GM19452 (cell line): ENCODE results near the gene ALK.
"Not testable (repeated sequence)": the region's sequence is repeated elsewhere in the genome, so short reads cannot be mapped to it uniquely, and the experiment has no call there.

Experiments
- ATAC-seq: cut with Tn5 transposase; IDR thresholded peaks from one replicate; pipeline ENCODE4 v1.9.1; 2021; ENCODE audit not compliant: unreplicated experiment

ALK gene

GRCh38 chr2:29844713-29845326, 76.6 kb downstream of the ALK start:
- no peak for ATAC-seq

GRCh38 chr2:29841386-29842004, 79.9 kb downstream of the ALK start:
- no peak for ATAC-seq

GRCh38 chr2:29839306-29839705, 82.1 kb downstream of the ALK start:
- no peak for ATAC-seq

GRCh38 chr2:29837925-29838324, 83.5 kb downstream of the ALK start:
- ATAC-seq: no peak

GRCh38 chr2:29834624-29835023, 86.8 kb downstream of the ALK start:
- no peak for ATAC-seq

DNA sequence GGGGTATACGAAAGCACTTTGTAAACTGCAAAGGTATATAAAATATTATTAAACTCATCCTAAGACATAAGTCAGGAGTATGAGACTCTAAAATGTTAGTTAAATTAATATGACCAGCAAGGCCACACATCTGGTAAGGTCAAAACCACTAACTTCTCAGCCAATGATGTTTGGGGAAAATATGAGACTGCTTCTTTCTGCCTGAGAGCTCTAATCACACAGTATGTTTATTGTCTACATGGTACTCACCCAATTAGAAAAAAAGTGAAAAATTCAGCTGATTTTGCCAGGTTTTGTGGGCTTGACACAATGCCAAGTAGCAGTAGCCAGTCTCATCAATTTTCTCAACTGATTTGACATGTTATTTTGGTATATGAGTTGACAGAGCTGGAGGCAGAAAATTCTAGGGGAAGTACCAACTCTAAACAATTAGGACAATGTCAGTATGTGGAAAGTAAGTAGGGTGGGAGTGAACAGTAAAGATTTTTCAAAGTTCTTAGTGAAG, 87.3 kb downstream of the ALK start:
- no peak for ATAC-seq

GRCh38 chr2:29831560-29831959, 89.8 kb downstream of the ALK start:
- no peak for ATAC-seq

DNA sequence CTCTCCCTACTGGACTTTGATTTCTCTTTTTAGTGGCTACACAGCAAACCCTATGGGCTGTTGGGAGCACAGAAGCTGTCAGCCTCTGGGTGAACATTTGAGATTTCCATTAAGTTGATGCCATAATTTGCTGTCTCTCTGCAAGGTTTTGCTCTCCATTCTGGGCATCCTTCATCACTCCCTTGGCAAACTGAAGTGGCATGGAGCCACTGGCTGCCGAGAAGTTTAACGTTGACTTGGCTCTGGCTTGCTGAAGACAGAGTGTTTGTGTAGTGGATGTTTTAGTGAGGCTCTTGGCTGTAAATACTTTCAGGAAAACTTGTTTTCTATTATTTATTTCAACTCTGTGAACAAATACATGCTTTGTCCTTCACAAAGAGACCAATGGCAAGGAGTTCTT, 91.5 kb downstream of the ALK start:
- no peak for ATAC-seq

GRCh38 chr2:29824145-29824544, 97.2 kb downstream of the ALK start:
- ATAC-seq: not testable (repeated sequence)

GRCh38 chr2:29821591-29821990, 99.8 kb downstream of the ALK start:
- ATAC-seq: no peak

GRCh38 chr2:29819570-29819969, 101.8 kb downstream of the ALK start:
- no peak for ATAC-seq

DNA sequence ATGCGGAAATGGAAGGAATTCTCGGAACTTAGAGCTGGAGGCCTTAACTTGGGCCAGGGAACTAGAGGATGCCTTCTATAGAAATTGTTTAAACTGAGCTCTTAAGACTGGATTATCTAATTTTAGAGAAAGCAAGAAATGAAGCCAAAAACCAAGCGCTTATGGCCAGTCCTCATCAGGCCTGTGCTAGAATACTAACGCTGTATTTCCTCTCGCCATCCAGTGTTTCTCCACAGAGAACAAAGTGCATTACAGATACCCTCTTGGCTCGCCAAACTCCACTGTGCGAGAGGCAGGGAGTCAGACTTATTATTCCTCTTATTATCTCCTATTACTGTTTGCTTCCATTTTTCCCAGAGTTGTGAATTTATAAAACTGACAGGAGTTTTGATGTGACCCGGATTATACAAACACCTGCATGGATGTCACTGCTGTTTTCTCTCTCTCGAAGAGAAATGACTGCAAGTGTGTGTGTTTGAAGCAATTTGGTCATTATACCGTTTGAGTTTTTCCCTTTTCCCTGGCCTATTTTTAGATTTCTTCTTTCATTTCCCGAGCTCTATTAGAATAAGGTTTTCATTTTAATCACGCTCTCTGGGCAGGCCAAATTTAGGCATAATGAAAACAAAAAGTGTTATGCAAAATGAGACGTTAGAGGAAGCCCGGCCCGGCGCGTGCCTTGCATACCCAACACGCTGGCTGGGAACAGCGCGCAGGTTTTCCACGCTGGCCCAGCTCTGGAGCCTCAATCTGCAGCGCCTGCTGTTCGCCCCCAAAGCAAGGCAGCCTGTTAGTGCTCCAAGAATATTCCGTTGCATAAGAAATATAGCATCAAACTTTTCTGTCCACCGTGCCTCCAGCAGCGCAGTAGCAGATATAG, 103.3 kb downstream of the ALK start:
- no peak for ATAC-seq

DNA sequence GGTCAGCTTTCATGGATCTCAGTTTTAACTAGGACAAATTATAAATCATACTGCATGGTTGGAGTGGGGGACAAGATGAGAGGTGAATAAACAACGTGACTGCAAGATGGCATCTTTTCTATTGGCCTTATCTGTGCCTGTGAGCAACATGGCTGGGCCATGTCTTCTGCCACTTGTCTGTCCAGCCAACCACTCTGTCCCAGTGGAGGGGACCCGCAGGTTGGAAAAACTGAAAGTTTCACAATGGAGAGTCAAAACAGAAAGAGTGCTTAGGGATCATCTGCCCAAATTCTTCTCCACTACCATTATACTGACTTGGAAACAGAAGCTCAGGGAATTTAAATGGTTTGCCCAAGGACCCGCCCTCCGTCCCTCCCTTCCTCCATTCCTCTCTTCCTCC, 104.1 kb downstream of the ALK start:
- ATAC-seq: no peak

- no peak for ATAC-seq
Measured at GRCh38 chr2:29816651-29817050, 104.7 kb downstream of the ALK start.

- no peak for ATAC-seq
Measured at GRCh38 chr2:29811378-29811777, 110.0 kb downstream of the ALK start.

- ATAC-seq: no peak
Measured at GRCh38 chr2:29810956-29811355, 110.4 kb downstream of the ALK start.

- ATAC-seq: no peak
Measured at GRCh38 chr2:29808321-29808720, 113.1 kb downstream of the ALK start.

- no peak for ATAC-seq
Measured at GRCh38 chr2:29807082-29807481, 114.3 kb downstream of the ALK start.

DNA sequence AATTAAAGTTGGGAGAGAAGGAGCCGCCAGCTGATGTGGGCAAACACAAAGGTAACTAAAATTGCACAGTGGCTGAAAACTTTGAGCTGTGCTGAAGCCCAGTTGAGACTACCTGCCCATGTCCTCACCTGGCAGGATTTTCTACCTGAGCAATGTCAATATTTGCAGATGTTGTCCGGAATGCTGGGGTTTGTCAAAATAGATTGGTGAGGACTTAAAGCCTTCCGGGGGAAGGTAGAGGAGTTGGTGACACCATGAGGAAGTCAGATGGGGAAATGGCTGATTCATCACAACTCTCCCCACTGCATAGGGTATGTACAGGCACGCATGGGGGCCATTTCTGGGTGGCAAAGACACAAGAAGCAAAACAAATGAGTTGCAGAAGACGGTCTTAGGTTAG, 114.9 kb downstream of the ALK start:
- no peak for ATAC-seq

- no peak for ATAC-seq
Measured at GRCh38 chr2:29804671-29805070, 116.7 kb downstream of the ALK start.

DNA sequence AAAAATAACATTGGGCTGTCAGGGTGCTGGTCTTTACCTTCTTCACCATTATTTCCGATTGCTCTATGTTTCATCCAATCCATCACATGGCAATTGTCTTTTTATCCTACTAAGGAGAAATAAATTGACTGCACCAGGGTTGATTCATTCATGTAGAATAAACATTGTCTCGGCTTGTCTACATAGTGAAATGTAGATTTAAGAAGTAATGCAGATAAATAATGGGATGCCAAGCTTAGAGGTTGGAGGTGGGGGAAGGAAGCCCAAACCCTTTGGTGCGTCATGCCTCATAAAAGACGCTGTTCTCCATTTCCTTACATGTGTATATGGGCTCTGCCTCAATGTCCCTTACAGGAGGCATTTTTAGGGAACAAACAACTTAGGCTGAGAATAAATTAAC, 117.8 kb downstream of the ALK start:
- no peak for ATAC-seq

- ATAC-seq: no peak
Measured at GRCh38 chr2:29802986-29803385, 118.4 kb downstream of the ALK start.
